Endometrium (tissue), 2 donors: ENCODE measurements around the gene SH3D21.

Experiments
- FAIRE-seq: peaks from 2 replicates; lab custom pipeline; 2012; peaks lifted over from hg19 to GRCh38; lab: Jason Lieb, UNC
- donor health status: control.
- donor health status: control.

SH3D21 gene

GRCh38 chr1:36306210-36306901 lies at the start of gene SH3D21:
Gene SH3D21 (plus strand): TSS chr1:36306368. CDS start chr1:36306421, 53 bp downstream.
- no peak for FAIRE-seq

- FAIRE-seq, result no peak
These were observed 49.4 kb upstream of the SH3D21 start for GRCh38 chr1:36256558-36257374.

GRCh38 chr1:36257375-36257767 lies 48.8 kb upstream of the SH3D21 start:
- FAIRE-seq, result no peak

- FAIRE-seq, result no peak
These were observed 47.2 kb upstream of the SH3D21 start for GRCh38 chr1:36258960-36259344.

GRCh38 chr1:36268981-36269380 lies 37.2 kb upstream of the SH3D21 start:
- no peak for FAIRE-seq

- no peak for FAIRE-seq
These were observed 36.7 kb upstream of the SH3D21 start for GRCh38 chr1:36269408-36269838.

GRCh38 chr1:36273024-36273423 lies 33.1 kb upstream of the SH3D21 start:
- FAIRE-seq, result no peak

- FAIRE-seq, result no peak
These were observed 32.0 kb upstream of the SH3D21 start for GRCh38 chr1:36274201-36274600.

GRCh38 chr1:36276688-36277087 lies 29.5 kb upstream of the SH3D21 start:
- FAIRE-seq, result no peak

GRCh38 chr1:36279110-36279788 lies 26.9 kb upstream of the SH3D21 start:
- no peak for FAIRE-seq

GRCh38 chr1:36279789-36280296 lies 26.3 kb upstream of the SH3D21 start:
- no peak for FAIRE-seq

GRCh38 chr1:36284061-36284460 lies 22.1 kb upstream of the SH3D21 start:
- FAIRE-seq, result no peak

GRCh38 chr1:36284517-36284916 lies 21.7 kb upstream of the SH3D21 start:
- no peak for FAIRE-seq

GRCh38 chr1:36285443-36286101 lies 20.6 kb upstream of the SH3D21 start:
- peak; percentile 74 for FAIRE-seq

- no peak for FAIRE-seq
These were observed 19.4 kb upstream of the SH3D21 start for GRCh38 chr1:36286802-36287201.

GRCh38 chr1:36287595-36287994 lies 18.6 kb upstream of the SH3D21 start:
- FAIRE-seq, result no peak

- no peak for FAIRE-seq
These were observed 10.8 kb upstream of the SH3D21 start for GRCh38 chr1:36295390-36295789.

- no peak for FAIRE-seq
These were observed 9.1 kb upstream of the SH3D21 start for GRCh38 chr1:36297062-36297461.

GRCh38 chr1:36298640-36299039 lies 7.5 kb upstream of the SH3D21 start:
- no peak for FAIRE-seq

- no peak for FAIRE-seq
These were observed 5.6 kb upstream of the SH3D21 start for GRCh38 chr1:36300526-36300925.

GRCh38 chr1:36301220-36301619 lies 4.9 kb upstream of the SH3D21 start:
- FAIRE-seq, result no peak

- no peak for FAIRE-seq
These were observed 2.9 kb upstream of the SH3D21 start for GRCh38 chr1:36303244-36303643.
